Activated naive CD8-positive, alpha-beta T cell treated with anti-CD3 and anti-CD28 coated beads, Interleukin-2, amount 50 U/mL, for 24 hours (primary cell): Measurements from ENCODE around the gene CCDC92B.
A peak's percentile ranks its signal among the peaks of the same experiment; 100 is the strongest.
"Not testable (repeated sequence)": the region's sequence is repeated elsewhere in the genome, so short reads cannot be mapped to it uniquely, and the experiment has no call there.

Source experiments
- ATAC-seq: fragments of 150-1000 bp; cut with Tn5 transposase; one replicate; pipeline ENCODE4 v1.10.0; 2021
- DNase-seq: peaks from one replicate; pipeline ENCODE4 v3.0.0; 2021
- H3K27ac Mint-ChIP-seq: one replicate; pipeline ENCODE4 v1.8.0; 2021; ENCODE audit warnings: mild to moderate bottlenecking, mixed read lengths
- H3K27me3 Mint-ChIP-seq: one replicate; pipeline ENCODE4 v1.8.0; 2021; ENCODE audit warnings: mixed read lengths
- H3K36me3 Mint-ChIP-seq: one replicate; pipeline ENCODE4 v1.8.0; 2021; ENCODE audit warnings: low read depth, mixed read lengths
- H3K4me1 Mint-ChIP-seq: one replicate; pipeline ENCODE4 v1.8.0; 2021; ENCODE audit warnings: mixed read lengths
- H3K4me3 Mint-ChIP-seq: one replicate; pipeline ENCODE4 v1.8.0; 2021; ENCODE audit warnings: mild to moderate bottlenecking, moderate library complexity, mixed read lengths
- H3K9me3 Mint-ChIP-seq: one replicate; pipeline ENCODE4 v1.8.0; 2021; ENCODE audit warnings: mixed read lengths

CCDC92B gene

GRCh38 chr17:2685696-2686095 lies 63.8 kb downstream of the CCDC92B start:
- no peak overlapping the region for H3K4me3 Mint-ChIP-seq
- no peak for DNase-seq
- H3K36me3 Mint-ChIP-seq = peaks cover 20% of the 10 kb centered on the region
- H3K4me1 Mint-ChIP-seq = peaks cover 6% of the 10 kb centered on the region
- no peaks in the 10 kb centered on the region for H3K27me3 Mint-ChIP-seq
- no peak overlapping the region for H3K27ac Mint-ChIP-seq
- H3K9me3 Mint-ChIP-seq = no peaks in the 10 kb centered on the region
- no peak for ATAC-seq

DNA sequence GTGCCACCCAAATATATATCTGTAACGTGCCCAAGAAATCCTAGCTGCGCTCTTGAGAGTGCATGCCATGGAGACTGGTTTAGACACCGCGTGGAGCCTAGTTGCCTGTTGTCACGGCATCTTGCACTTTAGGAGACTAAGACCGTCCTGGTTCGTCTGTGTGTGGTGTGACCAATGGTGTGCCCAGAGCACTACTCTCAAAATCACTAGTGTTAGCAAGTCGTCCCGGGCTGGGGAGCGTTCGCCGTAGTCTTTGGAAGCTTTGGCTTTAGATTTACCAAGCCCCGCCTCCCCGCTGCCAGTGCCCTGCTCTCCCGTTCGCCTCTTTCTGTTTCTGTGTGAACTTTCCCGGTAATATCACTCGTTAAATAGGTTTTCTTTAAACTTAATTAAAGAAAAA lies 64.9 kb downstream of the CCDC92B start:
- ATAC-seq (no peak), DNase-seq (no peak)
- peaks cover 29% of the 10 kb centered on the region for H3K36me3 Mint-ChIP-seq
- peak overlapping the region; percentile 57 for H3K27ac Mint-ChIP-seq
- no peaks in the 10 kb centered on the region for H3K9me3 Mint-ChIP-seq
- no peaks in the 10 kb centered on the region for H3K27me3 Mint-ChIP-seq
- H3K4me1 Mint-ChIP-seq = peaks cover 6% of the 10 kb centered on the region
- no peak overlapping the region for H3K4me3 Mint-ChIP-seq

DNA sequence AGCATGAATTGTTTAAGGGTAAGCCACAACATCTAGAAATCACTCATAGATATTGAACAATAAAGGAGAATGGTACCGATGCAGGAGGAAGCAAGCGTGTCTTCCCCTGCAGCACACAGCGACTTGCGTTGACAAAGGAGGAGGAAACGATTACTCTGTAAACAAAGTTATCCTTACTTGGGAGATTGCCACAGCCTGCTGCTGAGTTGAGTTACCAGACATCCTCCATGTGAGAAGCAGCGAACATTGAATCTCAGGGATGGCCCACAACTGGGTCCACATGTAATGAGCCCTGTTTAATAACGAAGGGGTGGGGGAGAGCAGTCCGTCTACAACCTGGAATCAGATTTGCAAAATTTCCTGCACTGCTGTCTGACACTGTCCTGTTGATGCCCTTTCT lies 65.5 kb downstream of the CCDC92B start:
- no peak for DNase-seq
- H3K36me3 Mint-ChIP-seq = peaks cover 33% of the 10 kb centered on the region
- no peak for ATAC-seq
- H3K9me3 Mint-ChIP-seq = no peaks in the 10 kb centered on the region
- H3K4me1 Mint-ChIP-seq = peaks cover 2% of the 10 kb centered on the region
- no peak overlapping the region for H3K4me3 Mint-ChIP-seq
- H3K27ac Mint-ChIP-seq = peak overlapping the region; percentile 49
- no peaks in the 10 kb centered on the region for H3K27me3 Mint-ChIP-seq

GRCh38 chr17:2682176-2682938 lies 67.1 kb downstream of the CCDC92B start:
- DNase-seq (no peak), ATAC-seq (no peak)
- Mint-ChIP-seq H3K4me1 (no peaks in the 10 kb centered on the region), H3K27ac (no peak overlapping the region), H3K9me3 (no peaks in the 10 kb centered on the region), H3K4me3 (no peak overlapping the region), H3K27me3 (no peaks in the 10 kb centered on the region), H3K36me3 (peaks cover 37% of the 10 kb centered on the region)

GRCh38 chr17:2681650-2682049 lies 67.8 kb downstream of the CCDC92B start:
- H3K4me3 Mint-ChIP-seq = no peak overlapping the region
- no peak overlapping the region for H3K27ac Mint-ChIP-seq
- no peak for DNase-seq
- H3K27me3 Mint-ChIP-seq = no peaks in the 10 kb centered on the region
- ATAC-seq = no peak
- H3K4me1 Mint-ChIP-seq = no peaks in the 10 kb centered on the region
- H3K9me3 Mint-ChIP-seq = no peaks in the 10 kb centered on the region
- peaks cover 42% of the 10 kb centered on the region for H3K36me3 Mint-ChIP-seq

DNA sequence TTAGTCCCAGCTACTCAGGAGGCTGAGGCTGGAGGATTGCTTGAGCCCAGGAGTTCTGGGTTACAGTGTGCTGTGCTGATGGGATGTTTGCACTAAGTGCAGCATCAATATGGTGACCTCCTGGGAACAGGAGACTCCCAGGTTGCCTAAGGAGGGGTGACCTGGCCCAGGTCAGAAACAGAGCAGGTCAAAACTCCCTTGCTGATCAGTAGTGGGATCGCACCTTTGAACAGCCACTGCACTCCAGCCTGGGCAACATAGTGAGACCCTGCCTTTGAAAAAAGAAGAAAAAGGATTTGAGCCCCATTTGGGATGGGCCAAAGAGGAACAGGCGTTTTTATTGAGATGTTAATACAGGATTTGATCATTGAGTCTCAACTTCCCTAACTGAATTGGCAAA lies 68.5 kb downstream of the CCDC92B start:
- DNase-seq (no peak), ATAC-seq (no peak)
- Mint-ChIP-seq H3K27ac (no peak overlapping the region), H3K27me3 (no peaks in the 10 kb centered on the region), H3K4me3 (no peak overlapping the region), H3K36me3 (peaks cover 45% of the 10 kb centered on the region), H3K4me1 (no peaks in the 10 kb centered on the region), H3K9me3 (no peaks in the 10 kb centered on the region)

DNA sequence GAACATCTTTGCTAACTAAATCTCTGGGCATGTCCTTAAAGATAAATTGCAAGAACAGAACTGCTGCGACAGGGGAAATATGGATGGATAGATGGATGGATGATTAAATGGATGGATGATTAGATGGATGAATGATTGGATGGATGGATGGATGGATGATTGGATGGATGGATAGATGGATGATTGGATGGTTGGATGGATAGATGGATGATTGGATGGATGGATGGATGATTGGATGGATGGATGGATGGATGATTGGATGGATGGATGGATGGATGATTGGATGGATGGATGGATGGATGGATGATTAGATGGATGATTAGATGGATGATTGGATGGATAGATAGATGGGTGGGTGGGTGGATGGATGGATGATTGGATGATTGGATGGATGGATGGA lies 70.2 kb downstream of the CCDC92B start:
- Mint-ChIP-seq H3K27ac (peak overlapping the region; percentile 16), H3K36me3 (peaks cover 56% of the 10 kb centered on the region)
- not testable (repeated sequence) for DNase-seq, H3K4me1 Mint-ChIP-seq, ATAC-seq, H3K9me3 Mint-ChIP-seq, H3K4me3 Mint-ChIP-seq, H3K27me3 Mint-ChIP-seq
